Stimulated activated naive B cell treated with anti-CD40 and anti-IgM and Interleukin-4, amounts not matched to agents 10 μg/mL and 1 μg/mL and 100 μg/mL, for 72 hours (primary cell): Measurements from ENCODE around the gene STAC2.
"Not testable (repeated sequence)": the region's sequence is repeated elsewhere in the genome, so short reads cannot be mapped to it uniquely, and the experiment has no call there.

Source experiments
- ATAC-seq, 2 donors: fragments of 150-1000 bp; cut with Tn5 transposase; replicated peaks; 2 replicates each; pipeline ENCODE4 v1.10.0; 2021; ENCODE audit warnings: moderate library complexity in 1 of 2
- DNase-seq: peaks from one replicate; pipeline ENCODE4 v3.0.0; 2021
- H3K27ac Mint-ChIP-seq: one replicate; pipeline ENCODE4 v1.8.0; 2022; ENCODE audit warnings: mild to moderate bottlenecking, mixed read lengths
- H3K27me3 Mint-ChIP-seq, 2 donors: one replicate each; pipeline ENCODE4 v1.8.0; 2022; ENCODE audit warnings: mixed read lengths in 2 of 2
- H3K36me3 Mint-ChIP-seq, 2 donors: one replicate each; pipeline ENCODE4 v1.8.0; 2022; ENCODE audit warnings: mixed read lengths in 2 of 2, mild to moderate bottlenecking in 1 of 2
- H3K4me1 Mint-ChIP-seq, 2 donors: one replicate each; pipeline ENCODE4 v1.8.0; 2022; ENCODE audit warnings: mixed read lengths in 2 of 2, mild to moderate bottlenecking in 1 of 2
- H3K4me3 Mint-ChIP-seq, 2 donors: one replicate each; pipeline ENCODE4 v1.8.0; 2022; ENCODE audit warnings: mild to moderate bottlenecking in 2 of 2, mixed read lengths in 2 of 2, moderate library complexity in 1 of 2
- H3K9me3 Mint-ChIP-seq, 2 donors: one replicate each; pipeline ENCODE4 v1.8.0; 2022; ENCODE audit warnings: mixed read lengths in 2 of 2, mild to moderate bottlenecking in 1 of 2

The STAC2 gene

GRCh38 chr17:39225308-39225958, at the start of gene STAC2:
Gene STAC2, minus strand, starts transcription at chr17:39225945. Its CDS starts 443 bp downstream, at chr17:39225502.
- Mint-ChIP-seq H3K27ac (peak within 1 kb of the TSS; percentile 81), H3K4me3 (peak within 1 kb of the TSS; percentile 83 to 85), H3K9me3 (no peaks in the 10 kb centered on the region), H3K27me3 (peaks cover 53 to 72% of the 10 kb centered on the region in 2 donors), H3K4me1 (peaks cover 19 to 20% of the 10 kb centered on the region in 2 donors), H3K36me3 (no peaks in the 10 kb centered on the region)
- peak; percentile 72 to 73 for ATAC-seq
- no peak for DNase-seq

GRCh38 chr17:39271546-39271945, 45.8 kb upstream of the STAC2 start:
- H3K27me3 Mint-ChIP-seq: no peaks in the 10 kb centered on the region
- H3K9me3 Mint-ChIP-seq: no peaks in the 10 kb centered on the region

GRCh38 chr17:39270923-39271322, 45.2 kb upstream of the STAC2 start:
- Mint-ChIP-seq H3K4me1 (no peaks in the 10 kb centered on the region), H3K9me3 (no peaks in the 10 kb centered on the region), H3K27me3 (no peaks in the 10 kb centered on the region), H3K4me3 (no peak overlapping the region), H3K36me3 (peaks cover 4 to 12% of the 10 kb centered on the region in 2 donors), H3K27ac (no peak overlapping the region)
- no peak for DNase-seq
- no peak for ATAC-seq

More at GRCh38 chr17:39271546-39271945, 45.8 kb upstream of the STAC2 start:
- no peaks in the 10 kb centered on the region for H3K4me1 Mint-ChIP-seq
- H3K4me3 Mint-ChIP-seq: no peak overlapping the region
- ATAC-seq (no peak), DNase-seq (no peak)
- no peak overlapping the region for H3K27ac Mint-ChIP-seq
- peaks cover 4 to 12% of the 10 kb centered on the region in 2 donors for H3K36me3 Mint-ChIP-seq

GRCh38 chr17:39264119-39264518, 38.4 kb upstream of the STAC2 start:
- DNase-seq: no peak
- peaks cover 21 to 34% of the 10 kb centered on the region in 2 donors for H3K36me3 Mint-ChIP-seq
- no peak overlapping the region for H3K27ac Mint-ChIP-seq
- ATAC-seq: no peak
- H3K9me3 Mint-ChIP-seq: no peaks in the 10 kb centered on the region
- H3K4me1 Mint-ChIP-seq: peaks cover 2 to 5% of the 10 kb centered on the region in 2 donors
- H3K4me3 Mint-ChIP-seq: no peak overlapping the region
- no peaks in the 10 kb centered on the region for H3K27me3 Mint-ChIP-seq

GRCh38 chr17:39261286-39261685, 35.5 kb upstream of the STAC2 start:
- Mint-ChIP-seq H3K36me3 (peaks cover 18 to 42% of the 10 kb centered on the region in 2 donors), H3K4me3 (no peak overlapping the region), H3K27ac (no peak overlapping the region), H3K4me1 (peaks cover 2 to 5% of the 10 kb centered on the region in 2 donors), H3K27me3 (no peaks in the 10 kb centered on the region), H3K9me3 (no peaks in the 10 kb centered on the region)
- DNase-seq: no peak
- ATAC-seq: no peak

- H3K9me3 Mint-ChIP-seq: no peaks in the 10 kb centered on the region
- DNase-seq: no peak
- H3K27me3 Mint-ChIP-seq: no peaks in the 10 kb centered on the region
- no peak overlapping the region for H3K4me3 Mint-ChIP-seq
- no peak overlapping the region for H3K27ac Mint-ChIP-seq
- H3K4me1 Mint-ChIP-seq: no peaks in the 10 kb centered on the region
- ATAC-seq: no peak
- peaks cover 13 to 23% of the 10 kb centered on the region in 2 donors for H3K36me3 Mint-ChIP-seq
Observed at GRCh38 chr17:39252788-39253460, 27.2 kb upstream of the STAC2 start.

- Mint-ChIP-seq H3K9me3 (no peaks in the 10 kb centered on the region), H3K27ac (no peak overlapping the region), H3K4me3 (no peak overlapping the region), H3K4me1 (no peaks in the 10 kb centered on the region), H3K27me3 (no peaks in the 10 kb centered on the region), H3K36me3 (peaks cover 13 to 17% of the 10 kb centered on the region in 2 donors)
- no peak for DNase-seq
- no peak for ATAC-seq
Observed at GRCh38 chr17:39251997-39252396, 26.3 kb upstream of the STAC2 start.

- DNase-seq: not testable (repeated sequence)
Observed at GRCh38 chr17:39250076-39250475, 24.3 kb upstream of the STAC2 start.

GRCh38 chr17:39246274-39246673, 20.5 kb upstream of the STAC2 start:
- Mint-ChIP-seq H3K27me3 (peaks cover 15 to 26% of the 10 kb centered on the region in 2 donors), H3K27ac (no peak overlapping the region), H3K4me3 (no peak overlapping the region), H3K9me3 (no peaks in the 10 kb centered on the region), H3K36me3 (no peaks in the 10 kb centered on the region), H3K4me1 (peaks cover 12 to 20% of the 10 kb centered on the region in 2 donors)
- no peak for ATAC-seq
- DNase-seq: no peak

More at GRCh38 chr17:39250076-39250475, 24.3 kb upstream of the STAC2 start:
- H3K9me3 Mint-ChIP-seq, H3K4me1 Mint-ChIP-seq, ATAC-seq, H3K4me3 Mint-ChIP-seq, H3K27ac Mint-ChIP-seq, H3K27me3 Mint-ChIP-seq: not testable (repeated sequence)
- peaks cover 10 to 14% of the 10 kb centered on the region in 2 donors for H3K36me3 Mint-ChIP-seq

- H3K4me3 Mint-ChIP-seq: peak overlapping the region; percentile 27 to 33
- no peak overlapping the region for H3K27ac Mint-ChIP-seq
Observed at GRCh38 chr17:39244600-39245570, 19.1 kb upstream of the STAC2 start.

GRCh38 chr17:39244016-39244599, 18.4 kb upstream of the STAC2 start:
- H3K27me3 Mint-ChIP-seq: peaks cover 21 to 34% of the 10 kb centered on the region in 2 donors
- peak overlapping the region; percentile 37 for H3K27ac Mint-ChIP-seq
- no peaks in the 10 kb centered on the region for H3K9me3 Mint-ChIP-seq
- ATAC-seq (peak; percentile 76 to 82), DNase-seq (peak; percentile 31)
- H3K4me3 Mint-ChIP-seq: peak overlapping the region; percentile 41 to 53
- H3K4me1 Mint-ChIP-seq: peaks cover 19 to 28% of the 10 kb centered on the region in 2 donors
- H3K36me3 Mint-ChIP-seq: no peaks in the 10 kb centered on the region

More at GRCh38 chr17:39244600-39245570, 19.1 kb upstream of the STAC2 start:
- Mint-ChIP-seq H3K36me3 (no peaks in the 10 kb centered on the region), H3K9me3 (no peaks in the 10 kb centered on the region), H3K27me3 (peaks cover 17 to 29% of the 10 kb centered on the region in 2 donors), H3K4me1 (peaks cover 13 to 22% of the 10 kb centered on the region in 2 donors)
- DNase-seq (peak; percentile 68), ATAC-seq (peak; percentile 83 to 84)

GRCh38 chr17:39243155-39243554, 17.4 kb upstream of the STAC2 start:
- no peak for DNase-seq
- Mint-ChIP-seq H3K9me3 (no peaks in the 10 kb centered on the region), H3K36me3 (no peaks in the 10 kb centered on the region), H3K27me3 (peaks cover 21 to 34% of the 10 kb centered on the region in 2 donors), H3K27ac (no peak overlapping the region), H3K4me3 (no peak overlapping the region), H3K4me1 (peaks cover 25 to 37% of the 10 kb centered on the region in 2 donors)
- ATAC-seq: no peak

GRCh38 chr17:39240631-39241030, 14.9 kb upstream of the STAC2 start:
- H3K27ac Mint-ChIP-seq: no peak overlapping the region
- H3K4me3 Mint-ChIP-seq: no peak overlapping the region
- peaks cover 21 to 34% of the 10 kb centered on the region in 2 donors for H3K27me3 Mint-ChIP-seq
- no peak for ATAC-seq
- no peaks in the 10 kb centered on the region for H3K36me3 Mint-ChIP-seq
- H3K9me3 Mint-ChIP-seq: no peaks in the 10 kb centered on the region
- peaks cover 25 to 39% of the 10 kb centered on the region in 2 donors for H3K4me1 Mint-ChIP-seq
- no peak for DNase-seq
